Lower leg skin (tissue), 3 donors: ENCODE data around the gene CYP26B1.

Source experiments
- POLR2A ChIP-seq, 2 donors: fragments of 450-650 bp; IDR thresholded peaks; one replicate each; pipeline ENCODE4 v1.6.1; 2016 to 2017; ENCODE audit warnings: antibody characterized with exemption in 2 of 2, mild to moderate bottlenecking in 1 of 2, moderate library complexity in 1 of 2
- TF ChIP-seq, protein P1 (sequence below), 3 donors: fragments of 450-650 bp; IDR thresholded peaks; one replicate each; pipeline ENCODE4 v1.5.1; 2016; ENCODE audit warnings: antibody characterized with exemption in 3 of 3, mild to moderate bottlenecking in 3 of 3, moderate library complexity in 2 of 3

DNA sequence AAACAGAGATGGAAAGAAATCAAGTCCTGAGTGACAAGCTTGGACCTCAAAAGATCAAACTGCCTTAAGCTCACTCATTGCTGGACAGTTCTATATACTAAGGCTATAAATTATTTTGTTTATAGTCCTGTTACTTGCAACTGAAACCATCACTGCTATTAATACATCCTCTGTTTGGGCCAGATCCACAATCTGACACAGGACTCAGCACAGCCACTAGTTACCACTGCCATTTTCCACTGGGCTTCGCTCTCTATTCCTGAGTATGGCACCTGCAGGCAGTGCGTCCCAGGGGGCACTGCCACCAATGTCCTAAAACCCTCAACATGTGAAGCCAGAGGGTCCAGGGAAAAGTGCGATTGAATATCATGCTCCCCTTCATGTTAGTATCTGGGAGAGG lies 52.3 kb downstream of the CYP26B1 start:
- TF ChIP-seq, protein P1, sequence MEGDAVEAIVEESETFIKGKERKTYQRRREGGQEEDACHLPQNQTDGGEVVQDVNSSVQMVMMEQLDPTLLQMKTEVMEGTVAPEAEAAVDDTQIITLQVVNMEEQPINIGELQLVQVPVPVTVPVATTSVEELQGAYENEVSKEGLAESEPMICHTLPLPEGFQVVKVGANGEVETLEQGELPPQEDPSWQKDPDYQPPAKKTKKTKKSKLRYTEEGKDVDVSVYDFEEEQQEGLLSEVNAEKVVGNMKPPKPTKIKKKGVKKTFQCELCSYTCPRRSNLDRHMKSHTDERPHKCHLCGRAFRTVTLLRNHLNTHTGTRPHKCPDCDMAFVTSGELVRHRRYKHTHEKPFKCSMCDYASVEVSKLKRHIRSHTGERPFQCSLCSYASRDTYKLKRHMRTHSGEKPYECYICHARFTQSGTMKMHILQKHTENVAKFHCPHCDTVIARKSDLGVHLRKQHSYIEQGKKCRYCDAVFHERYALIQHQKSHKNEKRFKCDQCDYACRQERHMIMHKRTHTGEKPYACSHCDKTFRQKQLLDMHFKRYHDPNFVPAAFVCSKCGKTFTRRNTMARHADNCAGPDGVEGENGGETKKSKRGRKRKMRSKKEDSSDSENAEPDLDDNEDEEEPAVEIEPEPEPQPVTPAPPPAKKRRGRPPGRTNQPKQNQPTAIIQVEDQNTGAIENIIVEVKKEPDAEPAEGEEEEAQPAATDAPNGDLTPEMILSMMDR (IDR thresholded peaks at IDR 0.05): no peak
- no peak for TF ChIP-seq POLR2A (IDR thresholded peaks at IDR 0.05)
